ENCODE measurements around the gene HSDL1. TPM values are rescaled to one million over a fixed set of nuclear protein-coding genes. Genes with fewer than 3 reads are reported as not detected.

The HSDL1 gene
- total and polyA plus RNA-seq, 2 of the 4 experiments (the other 2 are of a cell fraction) = 11.6 to 18.3 TPM

- Histone ChIP-seq H3K79me1 (ENCODE audit: low read depth in 1 of 2, low read length in 2 of 2) (no peaks in the 10 kb centered on the region), H2AK5ac (ENCODE audit: low read depth, low read length) (no peak overlapping the region), H3K9me1 (ENCODE audit: insufficient read depth, low read length) (no peaks in the 10 kb centered on the region), H3K9me3 (ENCODE audit: control insufficient read depth, insufficient read depth, low read length) (no peaks in the 10 kb centered on the region), H4K5ac (ENCODE audit: low read depth, low read length) (no peak overlapping the region), H3K56ac (ENCODE audit: extremely low read depth, insufficient read depth, low read length) (no peak overlapping the region), H3K36me3 (ENCODE audit: control insufficient read depth, insufficient read depth, low read length) (no peaks in the 10 kb centered on the region), H4K20me1 (ENCODE audit: insufficient read depth, low read length) (no peaks in the 10 kb centered on the region; the same call in 1 of the 2 replicates), H3K27ac (ENCODE audit: insufficient read depth, low read length) (no peak overlapping the region), H3K4ac (ENCODE audit: low read depth, low read length) (no peak overlapping the region), H2BK15ac (ENCODE audit: low read depth, low read length) (no peak overlapping the region), H3K4me2 (ENCODE audit: low read depth, low read length) (no peak overlapping the region), H2BK5ac (ENCODE audit: low read depth, low read length, poor library complexity, severe bottlenecking) (no peak overlapping the region), H3K14ac (replicated peaks; ENCODE audit: low read depth, low read length) (no peak overlapping the region), H3K23ac (ENCODE audit: low read depth, low read length) (no peak overlapping the region), H4K91ac (ENCODE audit: insufficient read depth, low read depth, low read length) (no peak overlapping the region), H4K8ac (ENCODE audit: low read depth in 2 of 2, low read length in 2 of 2) (no peak overlapping the region), H3K18ac (ENCODE audit: low read depth, low read length) (no peak overlapping the region), H3K9ac (ENCODE audit: low read depth, low read length) (no peak overlapping the region), H2BK120ac (ENCODE audit: low read depth, low read length) (no peak overlapping the region), H3K4me1 (ENCODE audit: control insufficient read depth, insufficient read depth, low read length) (peaks cover 2% of the 10 kb centered on the region; the same call in 1 of the 2 replicates), H3K4me3 (ENCODE audit: insufficient read depth, low read depth, low read length) (no peak overlapping the region), H2AK9ac (replicated peaks; ENCODE audit: low read depth, low read length, poor library complexity) (no peak overlapping the region), H2AFZ (replicated peaks; ENCODE audit: low read length, poor library complexity) (no peak overlapping the region), H3K27me3 (ENCODE audit: control insufficient read depth, insufficient read depth, low read length) (peaks cover 25% of the 10 kb centered on the region), H2BK20ac (ENCODE audit: low read depth, low read length) (no peak overlapping the region)
- BruUV-seq (replicated peaks) = no TSS peak
- intact Hi-C loops (cut with micrococcal nuclease) = no loop called here
- ATAC-seq (ENCODE audit: low read depth) (no peak), DNase-seq (no peak)
- in situ Hi-C loops (cut with MboI; ENCODE audit: low sequenced_read_pairs) = no loop called here
- no peak for TF ChIP-seq ELK1 (IDR thresholded peaks at IDR 0.05; ENCODE audit: borderline replicate concordance, low read depth, low read length)
- ChIA-PET POLR2A (ENCODE audit: unreplicated experiment) (no interaction called here), CTCF (no interaction called here)
- dilution Hi-C loops (cut with HindIII; ENCODE audit: low sequenced_read_pairs, unreplicated experiment) = no loop called here
- no CpG with 5 or more reads among the region's 11 CpGs for WGBS, 2 experiments (ENCODE audit: extremely low coverage in 2 of 2, insufficient read length in 1 of 2)
Measured at GRCh38 chr16:84194018-84194417, 49.0 kb upstream of the HSDL1 start.
